ENCODE results near the gene HLA-DPA1.

The HLA-DPA1 gene

DNA sequence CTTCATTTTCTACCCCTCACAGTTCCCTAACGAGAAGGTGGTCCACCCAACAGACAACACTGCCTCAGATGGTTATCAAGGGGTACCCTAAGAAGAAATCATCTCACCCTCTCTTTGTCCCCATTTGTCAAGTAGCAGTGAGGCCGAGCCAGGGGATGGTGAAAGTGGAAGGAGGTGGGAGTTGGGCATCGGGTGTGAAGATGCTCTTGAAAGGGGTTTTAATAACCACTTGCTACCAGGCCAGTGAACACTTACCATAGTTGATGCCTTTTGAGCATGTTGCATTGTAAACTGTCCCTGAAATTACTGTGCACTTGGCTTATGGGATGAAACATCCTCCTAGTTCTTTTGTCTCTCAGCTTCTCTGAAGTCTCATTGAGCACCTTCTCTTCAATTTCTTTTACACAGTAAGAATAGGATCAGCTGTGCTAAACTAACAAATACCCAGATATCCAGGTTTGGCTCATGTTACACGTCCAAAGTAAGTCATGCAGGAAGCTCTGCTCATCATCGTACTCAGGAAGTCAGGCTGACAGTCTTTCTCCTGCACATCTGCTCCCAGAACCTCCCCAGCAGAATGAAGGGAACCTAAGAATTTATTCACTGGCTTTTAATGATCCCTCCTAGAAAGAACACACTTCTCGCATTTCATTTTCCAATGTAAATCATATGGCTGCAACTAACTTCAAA, 15.6 kb upstream of the HLA-DPA1 start:
- no peak for DNase-seq (ENCODE audit: low spot score)

DNA sequence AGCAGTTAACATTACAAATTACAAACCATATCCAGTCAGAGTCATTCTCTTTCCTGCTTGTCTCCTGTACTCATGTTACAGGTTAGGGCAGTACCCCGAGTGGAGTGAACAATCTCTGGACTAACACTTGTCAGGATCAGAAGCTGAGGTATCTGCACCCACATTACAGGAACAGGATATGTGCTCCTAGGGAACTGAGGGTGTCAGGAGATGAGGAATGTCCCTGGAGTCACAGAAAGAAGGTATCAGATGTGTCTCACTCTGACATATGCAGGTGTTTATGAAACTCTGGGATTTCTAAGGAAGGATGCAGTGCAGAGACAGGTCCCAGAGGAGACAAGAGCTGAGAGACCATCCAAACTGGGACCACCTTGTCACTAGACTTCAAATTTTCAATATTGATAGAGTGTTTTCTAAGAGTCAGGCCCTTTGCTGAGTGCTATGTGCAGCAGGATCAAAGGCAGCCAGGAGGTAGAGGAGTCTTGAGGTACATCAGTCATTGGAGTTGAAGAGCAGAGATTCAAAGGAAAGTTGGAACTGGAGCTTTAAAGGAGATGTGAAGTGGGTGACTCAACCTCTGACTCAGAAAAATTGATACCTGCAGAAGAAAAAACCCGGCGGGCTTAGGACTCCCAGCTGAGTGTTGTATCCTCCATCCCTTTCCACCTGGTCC, 14.9 kb upstream of the HLA-DPA1 start:
- no peak for DNase-seq (ENCODE audit: low spot score)

DNA sequence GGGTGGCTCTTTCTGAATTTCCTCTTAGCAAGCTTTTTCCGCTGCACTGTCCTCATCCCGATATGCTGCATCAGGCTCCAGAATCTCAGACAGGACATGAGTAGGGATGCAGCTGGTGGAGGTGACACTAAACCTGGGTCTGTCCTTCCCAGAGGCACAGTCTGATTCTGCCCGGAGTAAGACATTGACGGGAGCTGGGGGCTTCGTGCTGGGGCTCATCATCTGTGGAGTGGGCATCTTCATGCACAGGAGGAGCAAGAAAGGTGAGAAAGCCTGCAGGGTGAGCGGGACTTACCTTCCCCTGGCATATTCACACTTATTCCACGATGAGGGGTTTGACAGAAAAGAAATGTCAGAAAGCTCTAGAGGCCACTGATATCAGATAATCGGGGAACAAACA, 12.2 kb upstream of the HLA-DPA1 start:
- DNase-seq (ENCODE audit: low spot score): no peak

DNA sequence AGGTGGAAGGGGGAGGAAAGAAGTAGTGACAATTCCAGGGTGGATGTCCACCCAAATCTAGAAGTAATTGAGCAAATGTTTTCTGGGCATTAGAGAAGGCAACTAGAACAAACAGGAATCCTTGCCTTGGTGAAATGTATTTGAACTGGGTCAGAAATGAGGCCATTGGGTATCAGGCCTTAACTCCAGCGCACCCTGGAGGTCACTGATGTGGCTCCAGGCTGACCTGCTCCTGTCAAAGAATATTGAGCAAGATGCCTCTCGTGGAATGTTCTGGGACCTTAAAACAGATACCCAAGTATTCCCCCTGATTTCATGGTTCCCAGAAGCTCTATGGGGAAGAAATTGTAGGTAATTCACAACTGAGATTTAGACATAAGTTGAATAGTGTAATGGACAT, 9.3 kb upstream of the HLA-DPA1 start:
- no peak for DNase-seq (ENCODE audit: low spot score)

DNA sequence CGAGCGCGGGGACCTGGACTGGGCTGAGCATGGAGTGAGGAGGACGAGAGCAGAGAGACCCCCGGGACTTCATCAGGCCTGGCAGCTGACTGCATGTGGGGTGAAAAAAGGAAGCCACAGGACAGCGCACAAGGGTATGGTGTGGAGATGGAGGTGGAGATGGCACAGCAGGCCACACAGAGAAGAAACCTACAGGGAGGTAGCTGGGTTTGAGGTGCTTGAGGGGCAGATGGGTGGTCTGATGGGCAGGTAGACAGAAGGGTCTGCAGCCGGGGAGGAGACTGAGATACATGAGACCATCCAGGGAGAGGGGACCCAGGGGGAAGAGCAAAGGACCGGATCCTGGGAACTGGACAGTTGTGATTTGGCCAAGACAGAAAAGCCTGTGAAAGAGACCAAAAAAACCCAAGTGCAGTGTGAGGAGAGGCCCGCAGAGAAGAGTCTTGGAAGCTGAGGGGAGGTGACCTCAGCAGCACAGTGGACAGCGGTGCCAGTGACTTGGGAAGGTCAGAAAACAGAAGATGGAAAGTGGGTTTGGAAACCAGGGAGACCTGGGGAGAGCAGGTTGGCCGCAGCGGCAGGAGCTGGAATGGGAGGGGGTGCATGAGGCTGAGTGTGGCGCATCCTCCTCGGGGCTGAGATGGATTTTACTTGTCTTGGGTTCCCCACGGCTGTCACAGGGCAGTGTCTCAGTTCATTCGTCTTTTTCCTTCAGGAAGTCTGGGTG, 7.8 kb upstream of the HLA-DPA1 start:
- DNase-seq (ENCODE audit: low spot score): no peak

DNA sequence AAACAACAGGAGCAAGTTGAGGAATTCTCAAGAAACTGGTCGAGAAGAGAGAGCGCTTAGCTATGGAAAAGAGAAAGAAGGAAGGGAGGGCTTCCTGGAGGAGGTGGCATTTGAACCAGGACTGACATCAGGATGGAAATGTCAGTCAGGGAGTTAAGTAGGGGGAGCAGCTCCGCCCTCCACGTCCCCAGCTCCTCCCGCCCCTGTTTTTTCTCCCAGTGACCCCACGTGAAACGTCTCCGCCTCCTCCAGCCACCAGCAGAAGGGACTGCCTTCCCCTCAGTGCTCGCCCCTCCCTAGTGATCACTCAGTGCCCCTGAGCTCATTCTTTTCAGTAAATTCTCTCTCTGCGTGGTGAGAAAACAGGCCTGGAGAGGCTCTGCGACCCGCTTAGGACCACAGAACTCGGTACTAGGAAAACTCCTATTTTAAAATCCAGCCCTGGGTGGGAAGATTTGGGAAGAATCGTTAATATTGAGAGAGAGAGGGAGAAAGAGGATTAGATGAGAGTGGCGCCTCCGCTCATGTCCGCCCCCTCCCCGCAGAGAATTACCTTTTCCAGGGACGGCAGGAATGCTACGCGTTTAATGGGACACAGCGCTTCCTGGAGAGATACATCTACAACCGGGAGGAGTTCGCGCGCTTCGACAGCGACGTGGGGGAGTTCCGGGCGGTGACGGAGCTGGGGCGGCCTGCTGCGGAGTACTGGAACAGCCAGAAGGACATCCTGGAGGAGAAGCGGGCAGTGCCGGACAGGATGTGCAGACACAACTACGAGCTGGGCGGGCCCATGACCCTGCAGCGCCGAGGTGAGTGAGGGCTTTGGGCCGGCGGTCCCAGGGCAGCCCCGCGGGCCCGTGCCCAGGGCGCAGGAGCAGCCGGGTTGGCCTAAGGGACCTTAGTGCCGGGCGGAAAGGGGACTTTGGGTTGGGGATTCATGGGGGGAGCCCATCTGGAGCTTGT, 7.0 kb upstream of the HLA-DPA1 start:
- no peak for DNase-seq (ENCODE audit: low spot score)

DNA sequence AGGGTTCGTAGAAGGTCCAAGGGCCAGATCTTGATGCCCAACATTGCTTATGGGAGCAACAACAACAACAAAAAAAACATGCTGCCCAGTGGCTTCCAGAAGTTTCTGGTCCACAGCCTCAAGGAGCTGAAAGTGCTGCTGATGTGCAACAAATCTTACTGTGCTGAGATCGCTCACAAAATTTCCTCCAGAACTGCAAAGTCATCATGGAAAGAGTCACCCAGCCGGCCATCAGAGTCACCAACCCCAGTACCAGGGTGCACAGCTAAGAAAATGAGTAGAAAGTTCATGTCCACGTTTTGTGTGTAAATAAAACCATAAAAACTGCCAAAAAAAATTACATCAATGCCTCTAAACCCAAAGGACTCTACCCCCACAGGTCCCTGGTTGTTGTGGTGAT, 6.1 kb upstream of the HLA-DPA1 start:
- no peak for DNase-seq (ENCODE audit: low spot score)

DNA sequence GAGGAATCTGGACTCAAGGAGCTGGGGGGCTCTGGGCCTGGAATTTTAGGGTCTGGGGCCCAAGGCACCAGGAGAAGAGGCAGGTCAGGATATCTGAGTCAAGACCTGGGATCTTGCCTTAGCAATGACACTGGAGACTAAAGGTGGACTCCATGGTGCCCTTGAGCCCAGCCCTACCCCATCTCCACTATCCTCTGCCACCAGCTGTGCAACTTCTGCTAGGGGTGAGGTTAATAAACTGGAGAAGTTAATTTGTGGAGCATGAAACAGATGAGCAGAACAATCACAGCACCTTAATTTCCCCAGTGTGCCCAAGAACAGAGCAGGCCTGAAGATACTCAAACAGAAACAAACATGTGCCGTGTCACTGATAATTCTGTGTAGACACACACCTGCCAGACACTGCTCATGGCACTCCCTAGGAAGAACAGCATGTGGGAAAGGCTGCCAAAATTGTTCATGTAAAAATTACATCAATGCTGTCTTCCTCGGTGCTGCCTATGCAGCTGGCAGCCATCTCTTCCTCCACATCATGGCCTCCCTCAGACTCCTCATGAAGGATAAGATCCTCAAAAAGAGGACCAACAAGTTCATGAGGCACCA, 5.6 kb upstream of the HLA-DPA1 start:
- DNase-seq (ENCODE audit: low spot score): no peak

DNA sequence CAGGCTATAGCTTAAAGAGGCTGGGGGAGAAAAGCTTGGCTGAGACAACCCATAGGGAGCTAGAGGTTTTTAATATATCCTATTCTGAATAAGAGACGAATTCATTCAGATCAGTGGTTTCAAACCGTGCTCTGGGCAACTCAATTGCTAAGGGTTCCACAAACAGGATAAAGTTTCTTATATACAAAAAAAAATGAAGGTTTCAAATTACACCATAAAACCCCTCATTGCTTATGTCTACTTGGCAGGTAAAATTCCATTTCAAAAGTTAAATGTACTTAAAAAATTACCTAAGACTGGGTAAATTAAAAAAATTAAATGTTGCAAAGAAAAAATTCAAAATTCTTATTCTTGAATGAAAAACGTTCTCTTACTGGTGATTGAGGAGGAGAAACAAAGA, 5.0 kb upstream of the HLA-DPA1 start:
- no peak for DNase-seq (ENCODE audit: low spot score)

DNA sequence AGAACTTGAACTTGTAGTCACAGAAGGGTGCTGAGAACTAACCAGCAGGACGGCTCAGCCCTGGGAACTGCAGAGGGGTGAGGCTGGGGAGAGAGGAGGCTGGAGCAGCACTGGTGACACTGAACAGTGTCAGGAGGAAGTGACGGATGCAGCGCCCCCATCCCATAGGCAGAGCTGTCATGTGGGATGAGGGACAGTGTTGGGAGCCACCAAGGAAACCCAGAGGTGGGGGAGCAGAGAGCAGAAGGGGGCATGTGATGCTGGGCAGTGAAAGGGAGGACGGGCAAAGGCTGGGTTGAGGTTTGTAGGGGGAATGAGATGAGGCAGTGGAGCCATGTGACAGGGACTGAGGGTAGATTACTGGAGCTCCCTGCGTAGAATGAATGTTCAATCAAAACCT, 4.5 kb upstream of the HLA-DPA1 start:
- DNase-seq (ENCODE audit: low spot score): no peak

DNA sequence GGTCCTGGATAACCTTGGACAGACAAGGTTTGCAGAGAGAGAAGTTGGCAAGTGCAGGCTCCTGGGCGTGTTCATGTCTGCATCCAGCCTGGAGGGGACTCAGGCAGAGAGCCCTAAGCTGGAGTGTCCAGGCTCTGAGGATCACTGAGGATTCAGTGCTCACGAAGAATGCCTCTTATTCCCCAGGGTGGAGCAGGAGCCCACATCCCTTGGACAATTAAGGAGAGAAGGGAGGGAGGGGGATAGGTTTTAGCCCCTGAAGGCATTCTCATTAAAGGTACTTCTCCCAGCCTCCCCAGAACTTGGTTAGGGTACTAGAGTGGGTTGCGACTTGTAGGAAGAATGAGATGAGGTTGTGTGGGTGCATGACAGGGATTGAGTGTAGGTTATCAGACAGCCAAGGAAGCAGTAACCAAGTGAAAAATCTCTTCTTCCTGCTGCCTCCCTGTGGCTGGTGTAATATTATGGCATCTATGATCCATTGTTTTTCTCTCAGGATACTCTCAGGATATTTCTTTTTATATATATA, 3.0 kb upstream of the HLA-DPA1 start:
- DNase-seq (ENCODE audit: low spot score): no peak

DNA sequence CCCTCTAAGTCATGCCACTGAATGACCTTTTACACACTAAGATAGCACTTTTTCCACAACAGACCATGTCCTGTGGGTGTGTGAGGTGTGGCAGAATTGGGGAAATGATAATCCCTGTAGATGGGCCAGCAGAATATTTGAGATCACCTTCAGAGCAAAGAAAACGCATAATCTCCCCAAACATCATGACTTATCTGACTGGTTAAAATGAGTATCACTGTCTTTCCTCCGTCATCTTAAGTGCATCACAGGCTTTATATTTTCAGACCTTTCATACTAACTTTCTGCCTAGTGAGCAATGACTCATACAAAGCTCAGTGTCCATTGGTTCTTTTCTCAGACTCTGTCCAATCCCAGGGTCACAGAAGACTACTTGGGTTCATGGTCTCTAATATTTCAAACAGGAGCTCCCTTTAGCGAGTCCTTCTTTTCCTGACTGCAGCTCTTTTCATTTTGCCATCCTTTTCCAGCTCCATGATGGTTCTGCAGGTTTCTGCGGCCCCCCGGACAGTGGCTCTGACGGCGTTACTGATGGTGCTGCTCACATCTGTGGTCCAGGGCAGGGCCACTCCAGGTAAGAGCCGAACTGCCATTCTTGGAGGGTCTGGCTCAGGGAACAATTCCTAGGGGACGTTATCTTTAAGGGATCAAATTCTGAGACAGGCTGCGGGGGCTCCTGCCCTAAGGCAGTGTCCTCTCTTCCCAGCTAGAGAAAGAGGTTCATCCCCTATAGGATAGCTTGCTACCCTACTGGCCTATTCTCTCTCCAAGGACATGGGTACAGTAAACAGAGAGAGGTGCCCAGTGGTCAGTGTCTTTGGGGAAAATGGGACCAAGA, 2.3 kb upstream of the HLA-DPA1 start, which contains the start of gene HLA-DPB1:
Gene HLA-DPB1, plus strand, starts transcription at position 423 of the 838 bp plus-strand sequence. Its CDS starts 52 bp downstream, at position 475.
- no peak for DNase-seq (ENCODE audit: low spot score)

DNA sequence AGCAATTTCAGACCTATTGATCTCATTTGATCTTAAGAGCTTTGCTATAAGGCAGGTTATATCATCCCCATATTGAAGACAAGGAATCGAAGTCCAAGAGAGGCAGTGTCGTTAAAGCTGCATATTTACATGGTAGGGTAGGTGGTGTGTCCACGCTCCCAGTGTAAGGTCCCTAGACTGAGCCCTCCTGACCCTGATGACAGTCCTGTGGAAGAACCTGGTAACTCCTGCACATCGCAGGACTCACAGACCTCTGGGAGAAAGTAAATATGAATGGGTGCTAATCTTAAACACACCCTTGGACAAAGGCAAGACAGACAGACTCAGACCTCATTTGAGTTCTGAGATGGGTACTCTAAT, 1.7 kb upstream of the HLA-DPA1 start:
- no peak for DNase-seq (ENCODE audit: low spot score)

DNA sequence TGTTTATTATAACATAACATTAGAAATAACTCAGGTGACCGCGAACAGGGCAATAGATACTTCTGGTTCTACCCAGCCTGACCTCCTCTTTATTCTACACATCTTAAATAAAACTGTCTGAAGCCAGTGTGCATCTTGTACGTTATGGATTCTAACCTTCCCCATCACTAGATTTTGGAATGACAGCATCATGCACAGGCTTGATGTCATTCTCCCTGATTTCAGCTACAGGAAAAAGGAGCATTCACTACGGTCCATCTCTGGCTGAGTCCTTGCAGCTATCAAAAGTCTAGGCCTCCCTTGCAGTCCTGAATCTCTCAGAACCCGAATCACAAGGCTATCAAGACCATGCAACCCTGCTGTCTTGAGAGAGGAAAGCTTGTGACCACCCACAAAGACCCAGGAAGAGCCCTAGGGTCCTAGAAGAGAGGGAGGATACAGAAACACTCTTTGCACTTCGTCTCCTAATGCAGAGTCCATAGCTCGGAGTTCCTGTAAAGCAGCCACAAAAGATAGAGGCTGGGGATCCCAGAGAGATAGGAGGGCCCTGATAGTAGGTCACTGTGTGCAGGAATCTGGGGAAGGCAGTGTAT, 845 bp downstream of the HLA-DPA1 start:
- no peak for DNase-seq (ENCODE audit: low spot score)

DNA sequence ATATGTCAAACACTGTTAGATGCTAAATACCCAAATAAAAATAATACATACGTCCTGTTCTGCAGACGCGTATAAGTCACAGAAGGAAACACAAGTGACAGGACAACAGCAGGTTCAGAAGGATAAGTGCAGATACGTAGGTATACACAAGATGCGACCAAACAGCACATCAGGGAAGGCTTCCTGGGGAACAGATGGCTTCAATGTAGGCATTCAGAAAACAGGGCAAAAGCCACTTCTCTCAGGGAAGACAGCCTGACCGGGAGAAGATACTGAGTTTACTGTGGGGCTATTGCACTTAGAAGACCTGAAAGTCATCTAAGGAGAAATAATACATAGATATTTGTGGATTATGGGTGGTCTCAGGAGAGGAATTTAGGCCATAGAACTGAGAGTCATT, 1.9 kb downstream of the HLA-DPA1 start:
- DNase-seq (ENCODE audit: low spot score): no peak

DNA sequence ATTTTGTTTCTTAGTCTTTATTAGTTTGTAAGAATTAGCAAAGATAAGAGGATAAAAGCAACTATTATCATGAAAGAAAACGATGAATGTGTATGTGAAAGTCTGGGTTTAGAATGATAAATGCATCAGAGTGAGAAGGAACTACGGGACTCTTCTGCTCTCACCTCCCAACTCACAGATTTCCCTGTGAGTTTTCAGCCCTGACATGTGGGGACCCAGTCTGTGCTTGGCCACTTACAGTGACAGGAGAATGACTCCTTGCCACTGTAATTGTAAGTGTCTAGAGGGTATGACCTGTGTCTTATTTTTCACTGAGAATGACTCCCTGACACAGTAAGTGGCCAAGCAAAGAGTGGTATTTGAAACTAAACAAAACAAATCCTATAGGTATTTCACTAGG, 2.5 kb downstream of the HLA-DPA1 start:
- no peak for DNase-seq (ENCODE audit: low spot score)

DNA sequence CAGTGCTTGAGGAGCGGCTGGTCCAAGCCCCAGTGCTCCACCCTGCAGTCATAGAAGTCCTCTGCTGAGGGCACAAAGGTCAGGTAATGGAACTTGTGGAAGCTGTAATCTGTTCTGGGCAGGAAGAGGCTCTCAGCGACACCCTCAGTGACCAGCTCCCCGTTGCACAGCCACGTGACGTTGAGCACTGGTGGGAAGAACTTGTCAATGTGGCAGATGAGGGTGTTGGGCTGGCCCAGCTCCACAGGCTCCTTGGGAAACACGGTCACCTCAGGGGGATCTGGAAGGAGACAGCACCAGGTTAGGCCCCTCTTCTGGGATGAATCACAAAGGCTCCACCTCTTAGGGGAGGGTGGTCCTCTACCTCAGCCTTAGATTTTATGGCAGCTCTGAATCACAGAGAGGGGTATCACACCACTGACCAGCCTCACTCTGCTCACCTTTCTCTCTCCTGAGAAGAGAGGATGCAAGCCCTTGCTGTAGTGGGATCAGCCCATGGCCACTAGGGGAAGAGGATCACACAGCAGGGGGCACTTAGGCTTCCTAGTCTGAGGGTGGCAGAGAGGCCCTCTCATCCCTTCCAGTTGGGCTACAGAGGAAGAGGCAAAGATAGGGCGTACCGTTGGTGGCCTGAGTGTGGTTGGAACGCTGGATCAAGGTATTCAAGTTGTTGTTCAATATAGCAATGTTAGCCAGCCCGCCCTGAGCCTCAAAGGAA, 4.3 kb downstream of the HLA-DPA1 start:
- DNase-seq (ENCODE audit: low spot score): no peak

DNA sequence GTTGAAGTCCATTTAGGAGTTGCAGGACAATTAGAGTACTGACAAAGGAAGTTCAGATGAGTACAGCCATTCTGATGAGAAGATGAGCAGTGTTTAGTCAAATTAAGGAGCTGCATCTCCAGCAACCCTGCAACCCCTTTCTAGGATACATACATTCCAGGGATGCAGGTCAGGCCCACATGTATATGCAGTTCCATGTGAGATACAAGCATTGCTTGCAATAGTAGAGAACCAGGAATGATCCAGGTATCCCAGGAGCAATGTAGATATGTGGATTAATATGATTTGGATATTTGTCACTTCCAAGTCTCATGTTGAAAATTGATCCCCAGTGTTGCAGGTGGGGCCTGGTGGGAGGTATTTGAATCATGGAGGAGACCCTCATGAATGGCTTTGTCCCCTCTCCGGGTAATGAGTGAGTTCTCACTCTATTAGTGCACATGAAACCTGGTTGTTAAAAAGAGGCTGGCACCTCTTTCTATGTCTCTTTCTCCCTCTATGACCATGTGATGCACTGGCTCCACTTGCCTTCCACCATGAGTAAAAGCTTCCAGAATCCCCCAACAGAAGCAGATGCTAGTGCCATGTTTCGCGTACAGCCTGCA, 6.4 kb downstream of the HLA-DPA1 start:
- DNase-seq (ENCODE audit: low spot score): no peak

DNA sequence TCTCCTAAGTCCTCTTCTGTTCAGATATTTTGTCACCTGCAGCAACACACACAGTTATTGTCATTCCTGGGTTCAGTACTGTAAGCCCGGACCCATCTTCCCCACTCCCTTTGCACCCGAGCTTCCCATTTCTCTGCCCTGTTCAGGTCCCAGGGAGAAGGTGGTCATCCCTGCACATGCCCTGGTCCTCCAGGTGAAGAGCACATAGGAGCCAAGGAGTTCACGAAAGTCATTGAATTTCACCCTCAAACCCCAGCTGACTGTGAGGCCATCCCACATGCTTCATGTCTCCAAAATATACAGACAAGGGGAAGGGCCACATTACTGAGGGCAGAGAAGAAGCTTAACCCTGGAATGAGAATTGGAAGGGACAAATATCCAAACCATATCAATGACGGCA, 8.1 kb downstream of the HLA-DPA1 start:
- DNase-seq (ENCODE audit: low spot score): no peak

Measured in left forelimb (tissue), 1 donor.